ENCODE measurements around the gene YPEL1.
A peak's percentile ranks its signal among the peaks of the same experiment; 100 is the strongest.
"Not testable (repeated sequence)": the region's sequence is repeated elsewhere in the genome, so short reads cannot be mapped to it uniquely, and the experiment has no call there.

Gene YPEL1

DNA sequence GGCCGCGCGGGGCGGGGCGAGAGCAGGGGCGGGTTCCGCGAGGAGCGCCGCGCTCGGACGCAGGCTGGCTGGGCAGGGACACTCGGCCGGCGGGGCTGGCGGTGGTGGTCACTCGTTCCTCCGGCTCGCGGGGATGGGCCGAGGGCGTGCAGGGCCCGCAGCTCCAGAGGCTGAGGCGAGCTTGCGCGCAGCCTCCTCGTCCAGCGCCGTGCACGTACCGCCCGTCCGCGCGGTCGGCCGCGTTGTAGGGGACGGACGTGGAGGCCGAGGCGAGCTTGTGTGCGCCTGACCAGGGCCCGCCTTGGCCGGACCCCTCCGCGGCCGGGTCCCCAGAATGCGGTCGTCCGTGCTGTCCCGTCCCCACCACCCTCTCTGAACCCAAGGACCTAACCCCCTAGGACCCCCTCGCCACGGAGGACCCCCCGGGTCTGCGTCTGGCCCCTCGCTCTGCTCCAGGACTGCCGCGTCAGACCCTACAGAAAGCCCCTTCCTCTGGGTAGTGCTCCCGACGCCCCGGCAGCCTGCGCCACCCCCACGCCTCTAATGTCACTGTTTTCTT, 569 bp upstream of the YPEL1 start:
- H3K36me3 Mint-ChIP-seq, result no peaks in the 10 kb centered on the region
- no peaks in the 10 kb centered on the region for H3K27me3 Mint-ChIP-seq
- H3K4me3 Mint-ChIP-seq, result peak overlapping the region; percentile 65
- no peaks in the 10 kb centered on the region for H3K9me3 Mint-ChIP-seq
- peak; percentile 24 for ATAC-seq
- no peak overlapping the region for H3K27ac Mint-ChIP-seq
- peaks cover 33% of the 10 kb centered on the region for H3K4me1 Mint-ChIP-seq

DNA sequence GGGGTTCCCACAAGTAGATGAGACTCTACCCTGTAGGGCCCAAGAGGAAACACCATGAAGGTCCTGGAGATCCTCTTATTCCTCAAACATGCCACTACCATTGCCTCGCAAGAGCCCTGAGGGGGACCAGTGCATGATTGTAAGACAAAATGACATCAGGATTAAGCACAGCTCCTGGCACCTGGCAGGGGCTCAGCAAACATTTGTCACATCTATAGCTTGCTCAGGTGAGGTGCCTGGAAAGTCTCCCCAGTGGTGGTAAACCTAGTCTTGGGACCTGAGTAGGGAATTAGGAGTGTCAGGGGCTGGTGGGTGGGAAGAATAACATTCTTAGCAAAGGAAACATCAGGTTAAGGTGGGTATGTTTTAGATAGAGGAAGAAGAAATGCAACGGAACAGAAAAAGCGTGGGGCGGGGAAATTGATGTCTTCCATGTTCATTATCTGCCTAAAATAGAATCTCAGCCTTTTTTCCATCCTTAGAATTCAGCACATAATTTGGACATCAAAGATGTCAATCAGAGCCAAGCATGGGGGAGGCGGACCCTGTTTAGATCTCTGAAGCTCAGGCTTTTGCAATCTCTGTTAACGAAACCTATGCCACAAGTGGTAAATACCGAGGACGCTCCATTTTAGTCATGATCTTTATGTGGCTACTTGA, 924 bp downstream of the YPEL1 start:
- H3K36me3 Mint-ChIP-seq, result no peaks in the 10 kb centered on the region
- H3K27ac Mint-ChIP-seq, result peak overlapping the region; percentile 87
- H3K4me3 Mint-ChIP-seq, result peak overlapping the region; percentile 91
- H3K4me1 Mint-ChIP-seq, result peaks cover 42% of the 10 kb centered on the region
- no peak for ATAC-seq
- H3K27me3 Mint-ChIP-seq, result no peaks in the 10 kb centered on the region
- no peaks in the 10 kb centered on the region for H3K9me3 Mint-ChIP-seq

DNA sequence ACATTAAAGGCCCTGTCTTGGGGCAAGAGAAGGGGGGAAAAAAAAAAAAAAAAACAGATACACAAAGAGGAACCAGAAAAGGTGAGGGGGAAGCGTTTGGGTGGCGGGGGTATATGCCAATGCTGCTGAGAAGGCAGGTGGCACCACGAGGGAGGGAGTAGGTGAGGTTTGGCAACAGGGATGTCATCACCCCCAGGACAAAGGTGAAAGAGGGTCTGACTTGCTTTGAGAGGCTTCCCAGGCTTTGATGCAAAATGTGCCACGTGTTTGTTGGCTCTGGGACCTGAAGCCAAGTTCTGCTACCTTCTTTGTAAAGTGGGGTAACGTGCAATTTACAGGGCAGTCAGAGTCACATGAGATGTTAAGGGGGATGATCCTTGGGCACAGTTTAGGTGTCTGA, 4.1 kb downstream of the YPEL1 start:
- H3K4me1 Mint-ChIP-seq, result peaks cover 55% of the 10 kb centered on the region
- ATAC-seq, result no peak
- no peaks in the 10 kb centered on the region for H3K27me3 Mint-ChIP-seq
- no peak overlapping the region for H3K4me3 Mint-ChIP-seq
- H3K9me3 Mint-ChIP-seq, result no peaks in the 10 kb centered on the region
- H3K27ac Mint-ChIP-seq, result peak overlapping the region; percentile 77
- peaks cover 5% of the 10 kb centered on the region for H3K36me3 Mint-ChIP-seq

DNA sequence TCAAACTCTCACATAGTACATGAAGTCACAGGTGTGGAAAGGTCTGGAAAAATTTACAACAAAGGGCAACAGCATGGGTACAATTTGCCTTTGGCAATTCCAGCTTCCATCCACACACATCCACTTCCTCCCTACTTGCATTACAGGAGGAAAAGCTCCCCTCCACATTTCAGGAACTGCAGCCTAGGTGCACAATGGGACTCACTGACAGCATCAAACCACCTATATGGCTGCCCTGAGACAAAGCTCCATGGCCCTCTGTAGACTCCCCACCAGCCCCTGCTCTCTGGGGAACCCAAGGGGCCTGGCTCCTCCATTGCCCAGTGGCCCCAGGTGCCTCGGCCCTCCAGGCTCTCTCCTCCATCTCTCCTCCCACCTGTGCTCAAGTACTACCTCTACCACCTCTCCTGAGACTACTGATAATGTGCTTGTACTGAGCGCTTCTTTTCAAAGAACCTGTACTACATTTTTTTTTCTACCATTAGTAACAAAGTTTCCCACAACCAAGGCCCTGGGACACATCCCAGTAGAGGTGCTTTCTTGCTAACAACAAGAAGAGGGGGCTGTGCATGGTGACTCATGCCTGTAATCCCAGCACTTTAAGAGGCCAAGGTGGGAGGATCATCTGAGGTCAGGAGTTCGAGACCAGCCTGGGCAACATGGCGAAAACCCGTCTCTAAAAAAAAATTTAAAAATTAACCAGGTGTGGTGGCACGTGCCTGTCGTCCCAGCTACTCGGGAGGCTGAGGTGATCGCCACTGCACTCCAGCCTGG, 4.9 kb downstream of the YPEL1 start:
- Mint-ChIP-seq H3K4me1 (peaks cover 57% of the 10 kb centered on the region), H3K27ac (peak overlapping the region; percentile 77), H3K27me3 (no peaks in the 10 kb centered on the region), H3K9me3 (no peaks in the 10 kb centered on the region), H3K4me3 (no peak overlapping the region), H3K36me3 (peaks cover 5% of the 10 kb centered on the region)
- ATAC-seq, result no peak

DNA sequence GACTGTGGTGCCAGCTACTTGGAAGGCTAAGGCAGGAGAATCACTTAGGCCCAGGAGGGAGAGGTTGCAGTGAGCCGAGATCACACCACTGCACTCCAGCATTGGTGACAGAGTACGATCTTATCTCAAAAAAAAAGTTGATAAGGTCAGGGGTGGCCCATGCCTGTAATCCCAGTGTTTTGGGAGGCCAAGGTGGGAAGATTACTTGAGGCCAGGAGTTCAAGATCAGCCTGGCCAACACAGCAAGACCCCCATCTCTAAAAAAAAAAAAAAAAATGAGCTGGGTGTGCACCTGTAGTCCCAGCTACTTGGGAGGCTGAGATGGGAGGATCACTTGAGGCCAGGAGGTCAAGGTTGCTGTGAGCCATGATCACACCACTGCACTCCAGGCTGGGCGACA, 6.4 kb downstream of the YPEL1 start:
- not testable (repeated sequence) for H3K27ac Mint-ChIP-seq, H3K4me3 Mint-ChIP-seq, H3K36me3 Mint-ChIP-seq, H3K9me3 Mint-ChIP-seq, ATAC-seq, H3K27me3 Mint-ChIP-seq
- H3K4me1 Mint-ChIP-seq, result peaks cover 47% of the 10 kb centered on the region

DNA sequence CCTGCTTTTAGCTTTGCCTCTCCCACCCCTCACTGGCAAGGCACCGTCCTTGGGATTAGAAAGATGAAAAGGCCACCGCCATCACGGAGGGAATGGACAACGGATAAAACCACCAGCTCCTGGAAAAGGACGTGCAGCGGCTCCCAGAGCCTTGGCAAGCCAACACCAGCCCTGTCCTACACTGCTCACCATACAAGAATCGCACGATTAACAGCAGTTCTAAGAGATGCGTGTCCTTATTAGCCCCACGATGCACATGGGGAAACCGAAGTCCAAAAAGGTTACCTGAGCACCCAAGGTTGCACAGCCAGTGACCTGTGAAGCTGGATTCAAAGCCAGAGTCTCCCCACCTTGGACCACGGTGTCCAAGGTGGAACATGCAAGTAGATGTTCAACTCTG, 7.3 kb downstream of the YPEL1 start:
- H3K4me3 Mint-ChIP-seq, result no peak overlapping the region
- H3K27me3 Mint-ChIP-seq, result no peaks in the 10 kb centered on the region
- peaks cover 38% of the 10 kb centered on the region for H3K4me1 Mint-ChIP-seq
- ATAC-seq, result no peak
- H3K9me3 Mint-ChIP-seq, result no peaks in the 10 kb centered on the region
- H3K36me3 Mint-ChIP-seq, result peaks cover 10% of the 10 kb centered on the region
- H3K27ac Mint-ChIP-seq, result no peak overlapping the region

DNA sequence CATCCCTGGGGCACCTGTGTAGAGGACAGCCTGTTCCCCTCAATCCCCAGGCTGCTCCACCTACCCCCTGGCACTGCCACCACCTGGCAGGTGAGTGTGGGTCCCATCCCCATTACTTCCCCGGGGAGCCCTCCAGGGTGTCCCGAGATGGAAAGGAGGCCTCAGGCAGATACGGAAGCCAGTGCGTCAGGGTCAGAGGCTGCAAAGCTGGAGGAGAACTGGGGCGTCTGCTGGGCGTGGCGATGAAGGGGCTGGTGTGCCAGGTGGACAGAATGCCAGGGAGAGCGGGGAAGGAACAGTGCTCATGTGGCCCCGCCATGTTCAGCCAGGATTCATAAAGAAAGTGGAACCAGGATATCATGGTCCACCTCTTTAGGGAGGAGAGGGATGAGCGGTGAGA, 7.8 kb downstream of the YPEL1 start:
- Mint-ChIP-seq H3K4me3 (no peak overlapping the region), H3K4me1 (peaks cover 37% of the 10 kb centered on the region), H3K36me3 (peaks cover 10% of the 10 kb centered on the region), H3K9me3 (no peaks in the 10 kb centered on the region), H3K27me3 (no peaks in the 10 kb centered on the region), H3K27ac (no peak overlapping the region)
- ATAC-seq, result no peak

DNA sequence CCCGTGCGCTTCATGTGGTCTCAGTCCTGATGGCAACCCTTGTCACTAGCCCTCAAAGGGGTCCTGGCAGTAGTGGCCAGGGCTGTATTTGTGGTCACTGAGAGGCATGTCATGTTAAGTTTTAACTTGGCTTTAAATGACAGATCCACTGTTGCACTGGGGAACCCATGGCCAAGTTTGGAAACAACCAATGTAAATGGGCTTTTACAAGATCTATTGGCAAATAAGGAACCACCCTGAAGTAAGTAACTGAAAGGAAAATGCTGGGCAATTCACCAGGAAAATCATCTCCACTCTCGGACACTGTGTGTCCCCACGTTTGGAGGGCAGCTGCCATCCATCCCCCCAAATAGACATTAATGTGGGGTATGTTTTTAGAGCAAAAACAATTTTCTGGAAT, 8.4 kb downstream of the YPEL1 start:
- peaks cover 35% of the 10 kb centered on the region for H3K4me1 Mint-ChIP-seq
- H3K27ac Mint-ChIP-seq, result no peak overlapping the region
- no peaks in the 10 kb centered on the region for H3K9me3 Mint-ChIP-seq
- no peaks in the 10 kb centered on the region for H3K27me3 Mint-ChIP-seq
- no peak overlapping the region for H3K4me3 Mint-ChIP-seq
- no peak for ATAC-seq
- peaks cover 10% of the 10 kb centered on the region for H3K36me3 Mint-ChIP-seq

DNA sequence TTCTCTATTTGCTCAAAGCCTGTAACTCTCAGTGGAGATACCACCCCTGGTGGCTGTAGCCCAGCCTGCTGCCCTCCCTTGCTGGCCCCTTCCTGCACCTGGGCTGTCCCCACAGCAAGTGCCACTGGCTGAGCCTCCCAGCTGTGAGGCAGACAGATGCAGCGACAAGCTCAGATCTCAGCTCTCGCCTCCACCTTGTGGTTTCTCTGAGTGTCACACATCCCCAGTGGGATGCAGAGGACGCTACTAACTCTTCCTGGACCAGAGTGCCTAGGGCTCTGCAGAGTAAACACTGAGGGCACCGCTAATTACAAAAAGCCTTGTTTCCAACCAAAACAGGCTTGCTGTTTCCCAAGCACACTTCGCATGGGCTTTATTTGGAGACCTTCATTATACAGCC, 8.9 kb downstream of the YPEL1 start:
- H3K27ac Mint-ChIP-seq, result peak overlapping the region; percentile 57
- H3K36me3 Mint-ChIP-seq, result peaks cover 13% of the 10 kb centered on the region
- no peak overlapping the region for H3K4me3 Mint-ChIP-seq
- peak; percentile 69 for ATAC-seq
- H3K27me3 Mint-ChIP-seq, result no peaks in the 10 kb centered on the region
- H3K4me1 Mint-ChIP-seq, result peaks cover 30% of the 10 kb centered on the region
- no peaks in the 10 kb centered on the region for H3K9me3 Mint-ChIP-seq

DNA sequence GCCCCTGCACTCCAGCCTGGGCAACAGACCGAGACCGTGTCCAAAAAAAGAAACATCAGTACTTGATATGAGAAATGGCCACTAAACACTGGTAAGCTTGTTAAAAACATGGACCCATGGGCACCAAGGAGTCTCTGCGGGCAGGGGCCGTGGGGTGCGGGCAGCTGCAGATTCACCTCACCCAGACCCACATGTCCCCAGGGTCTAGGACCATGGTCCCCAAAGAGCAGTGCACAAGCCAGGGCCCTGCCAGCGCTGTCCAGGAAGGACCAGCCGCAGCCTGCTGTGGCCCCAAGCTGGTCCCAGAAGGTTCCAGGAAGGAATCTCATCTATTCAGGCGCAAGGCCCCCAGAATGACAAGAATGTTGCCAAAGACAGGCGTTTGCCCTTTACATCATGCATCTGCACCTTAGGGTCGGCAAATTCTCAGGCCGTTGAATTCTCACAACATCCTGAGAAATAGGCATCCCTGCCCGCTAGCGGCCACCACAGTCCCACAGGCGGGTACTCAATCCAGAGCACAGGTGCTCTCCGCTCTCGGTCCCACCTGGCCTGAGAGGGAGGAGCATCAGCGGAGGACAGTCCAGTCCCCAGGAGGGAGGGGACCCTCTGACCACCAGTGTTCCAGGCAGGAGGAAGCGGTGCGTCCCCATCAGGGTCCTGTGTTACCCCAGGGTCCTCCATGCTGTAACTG, 9.5 kb downstream of the YPEL1 start:
- H3K36me3 Mint-ChIP-seq, result peaks cover 15% of the 10 kb centered on the region
- peaks cover 24% of the 10 kb centered on the region for H3K4me1 Mint-ChIP-seq

DNA sequence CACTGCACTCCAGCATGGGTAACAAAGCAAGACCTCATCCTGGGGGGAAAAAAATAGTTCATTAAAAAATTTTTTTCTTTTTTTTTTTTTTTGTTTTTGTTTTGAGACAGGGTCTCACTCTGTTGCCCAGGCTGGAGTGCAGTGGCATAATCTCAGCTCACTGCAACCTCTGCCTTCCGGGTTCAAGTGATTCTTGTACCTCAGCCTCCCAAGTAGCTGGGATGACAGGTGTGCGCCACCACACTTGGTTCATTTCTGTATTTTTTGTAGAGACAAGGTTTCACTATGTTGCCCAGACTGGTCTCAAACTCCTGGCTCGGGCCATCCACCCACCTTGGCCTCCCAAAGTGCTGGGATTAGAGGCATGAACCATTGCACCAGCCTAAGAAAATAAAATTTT, 11.1 kb downstream of the YPEL1 start:
- not testable (repeated sequence) for H3K27ac Mint-ChIP-seq, ATAC-seq, H3K4me3 Mint-ChIP-seq, H3K27me3 Mint-ChIP-seq, H3K9me3 Mint-ChIP-seq
- Mint-ChIP-seq H3K36me3 (peaks cover 15% of the 10 kb centered on the region), H3K4me1 (peaks cover 16% of the 10 kb centered on the region)

More for the DNA sequence above, 9.5 kb downstream of the YPEL1 start:
- H3K27me3 Mint-ChIP-seq, result no peaks in the 10 kb centered on the region
- peak overlapping the region; percentile 57 for H3K27ac Mint-ChIP-seq
- no peaks in the 10 kb centered on the region for H3K9me3 Mint-ChIP-seq
- ATAC-seq, result no peak
- H3K4me3 Mint-ChIP-seq, result no peak overlapping the region

DNA sequence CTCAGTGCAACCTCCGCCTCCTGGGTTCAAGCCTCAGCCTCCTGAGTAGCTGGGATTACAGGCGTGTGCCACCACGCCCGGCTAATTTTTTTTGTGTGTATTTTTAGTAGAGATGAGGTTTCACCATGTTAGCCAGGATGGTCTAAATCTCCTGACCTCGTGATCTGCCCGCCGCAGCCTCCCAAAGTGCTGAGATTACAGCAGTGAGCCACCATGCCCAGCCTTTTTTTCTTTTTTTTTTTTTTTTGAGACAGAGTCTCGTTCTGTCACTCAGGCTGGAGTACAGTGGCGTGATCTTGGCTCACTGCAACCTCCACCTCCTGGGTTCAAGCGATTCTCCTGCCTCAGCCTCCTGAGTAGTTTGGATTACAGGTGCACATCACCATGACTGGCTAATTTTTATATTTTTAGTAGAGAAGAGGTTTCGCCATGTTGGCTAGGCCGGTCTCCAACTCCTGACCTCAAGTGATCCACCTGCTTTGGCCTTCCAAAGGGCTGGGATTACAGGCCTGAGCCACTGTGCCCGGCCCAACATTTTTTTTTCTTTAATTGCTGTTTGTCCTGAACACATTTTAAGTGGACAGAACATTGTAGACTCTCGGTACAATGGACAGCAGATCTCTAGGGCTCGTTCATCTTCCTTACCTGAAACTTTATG, 14.3 kb downstream of the YPEL1 start:
- H3K27ac Mint-ChIP-seq, H3K36me3 Mint-ChIP-seq, H3K27me3 Mint-ChIP-seq, H3K4me3 Mint-ChIP-seq, ATAC-seq, H3K9me3 Mint-ChIP-seq: not testable (repeated sequence)
- peaks cover 14% of the 10 kb centered on the region for H3K4me1 Mint-ChIP-seq

DNA sequence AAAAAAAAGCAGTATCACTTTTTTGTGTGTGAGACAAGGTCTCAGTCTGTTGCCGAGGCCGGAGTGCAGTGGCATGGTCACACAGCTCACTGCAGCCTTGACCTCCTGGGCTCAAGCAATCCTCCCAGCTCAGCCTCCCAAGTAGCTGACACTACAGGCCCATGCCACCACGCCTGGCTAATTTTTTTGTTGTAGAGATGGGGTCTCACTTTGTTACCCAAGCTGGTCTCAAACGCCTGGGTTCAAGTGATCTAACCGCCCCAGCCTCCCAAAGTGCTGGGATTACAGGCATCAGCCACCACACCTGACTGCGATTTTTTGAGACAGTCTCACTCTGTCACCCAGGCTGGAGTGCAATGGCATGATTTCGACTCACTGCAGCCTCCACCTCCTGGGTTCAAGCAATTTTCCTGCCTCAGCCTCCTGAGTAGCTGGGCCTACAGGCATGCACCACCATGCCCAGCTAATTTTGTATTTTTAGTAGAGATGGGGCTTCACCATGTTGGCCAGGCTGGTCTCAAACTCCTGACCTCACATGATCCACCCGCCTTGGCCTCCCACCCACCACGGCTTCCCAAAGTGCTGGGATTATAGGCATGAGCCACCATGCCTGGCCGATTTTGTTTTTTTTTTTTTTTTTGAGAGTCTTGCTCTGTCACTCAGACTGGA, 15.3 kb downstream of the YPEL1 start:
- not testable (repeated sequence) for H3K36me3 Mint-ChIP-seq, H3K4me3 Mint-ChIP-seq, H3K27me3 Mint-ChIP-seq, H3K27ac Mint-ChIP-seq, ATAC-seq, H3K9me3 Mint-ChIP-seq
- peaks cover 13% of the 10 kb centered on the region for H3K4me1 Mint-ChIP-seq

DNA sequence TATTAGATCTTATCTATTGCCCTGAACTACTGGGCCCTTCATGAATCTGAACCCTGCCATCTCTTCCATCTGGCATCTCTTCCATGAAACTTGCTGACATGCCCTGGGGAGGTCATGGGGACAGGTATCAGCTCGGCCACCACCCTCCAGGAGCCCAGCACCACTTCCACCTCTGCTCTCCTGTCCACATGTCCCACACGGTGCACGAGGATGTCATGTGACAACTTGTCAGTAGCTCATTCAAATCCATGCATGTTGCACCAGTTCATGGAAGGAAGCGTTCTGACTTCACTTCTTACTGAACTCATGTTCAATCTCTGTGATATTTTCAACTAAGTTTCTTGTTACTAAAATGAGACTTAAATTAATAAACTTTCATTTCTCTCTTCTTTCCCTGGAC, 16.6 kb downstream of the YPEL1 start:
- peaks cover 13% of the 10 kb centered on the region for H3K4me1 Mint-ChIP-seq
- no peaks in the 10 kb centered on the region for H3K27me3 Mint-ChIP-seq
- H3K9me3 Mint-ChIP-seq, result no peaks in the 10 kb centered on the region
- H3K36me3 Mint-ChIP-seq, result peaks cover 8% of the 10 kb centered on the region
- peak overlapping the region; percentile 49 for H3K27ac Mint-ChIP-seq
- ATAC-seq, result peak; percentile 36
- H3K4me3 Mint-ChIP-seq, result no peak overlapping the region

DNA sequence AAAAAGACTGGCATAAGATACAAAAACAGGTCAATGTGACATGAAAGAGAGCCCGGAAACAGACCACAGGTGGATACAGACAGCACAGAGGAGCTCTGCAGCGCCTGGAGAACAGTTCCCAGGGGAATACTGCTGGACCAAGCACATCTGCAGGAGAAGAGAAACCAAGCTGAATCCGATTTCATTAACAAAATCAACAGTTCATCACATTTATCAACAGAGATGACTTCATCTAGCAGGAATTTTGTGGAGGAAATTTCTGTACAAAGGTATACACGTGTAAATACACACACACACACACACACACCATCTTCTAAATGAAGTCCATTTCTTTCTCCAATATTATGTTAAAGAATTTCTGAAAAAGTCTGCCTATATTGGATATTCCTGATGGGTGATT, 17.1 kb downstream of the YPEL1 start:
- no peaks in the 10 kb centered on the region for H3K9me3 Mint-ChIP-seq
- H3K27me3 Mint-ChIP-seq, result no peaks in the 10 kb centered on the region
- peaks cover 16% of the 10 kb centered on the region for H3K4me1 Mint-ChIP-seq
- ATAC-seq, result no peak
- H3K4me3 Mint-ChIP-seq, result no peak overlapping the region
- H3K27ac Mint-ChIP-seq, result peak overlapping the region; percentile 49
- H3K36me3 Mint-ChIP-seq, result peaks cover 5% of the 10 kb centered on the region
